ENCODE results near the gene ICAM4.

- TF ChIP-seq CTCF (IDR thresholded peaks at IDR 0.05) (no peak), POLR2A (IDR thresholded peaks at IDR 0.05) (no peak)
These were observed 31.2 kb downstream of the ICAM4 start for GRCh38 chr19:10317857-10318462.

All from Peyer's patch (tissue), 4 donors.